ENCODE data around the gene FRY. TPM values are rescaled to one million over a fixed set of nuclear protein-coding genes. Genes with fewer than 3 reads are reported as not detected.

FRY gene
- total RNA-seq, 1 donor: 12.3 TPM

DNA sequence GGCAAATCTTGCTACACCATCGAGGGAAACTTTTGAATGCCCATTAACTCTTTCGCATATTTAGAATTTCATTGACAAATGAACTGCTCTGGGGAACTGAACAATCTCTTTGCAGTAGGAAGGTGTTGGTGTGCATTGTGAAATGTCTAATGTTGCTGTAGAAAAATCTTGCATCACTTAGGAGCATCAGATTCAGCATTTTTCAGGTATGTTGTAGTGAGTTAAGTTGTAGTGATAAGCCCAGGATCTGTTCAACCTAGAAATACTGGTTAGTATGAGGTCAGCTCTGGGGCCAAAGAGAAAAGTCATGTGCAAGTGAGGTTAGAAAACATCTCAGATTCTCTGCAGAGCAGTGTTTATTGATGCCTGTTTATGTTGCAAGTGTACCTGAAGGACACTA lies 4.1 kb downstream of the FRY start:
- no peak overlapping the region for H2AFZ ChIP-seq (ENCODE audit: low read length)
- no peak overlapping the region for H3K27ac ChIP-seq (ENCODE audit: low read depth, low read length)
- no peak overlapping the region for H3K4me3 ChIP-seq (ENCODE audit: insufficient read depth, low read length)
- H3K9me3 ChIP-seq (ENCODE audit: low read depth, low read length): no peaks in the 10 kb centered on the region
- TF ChIP-seq, protein P1, sequence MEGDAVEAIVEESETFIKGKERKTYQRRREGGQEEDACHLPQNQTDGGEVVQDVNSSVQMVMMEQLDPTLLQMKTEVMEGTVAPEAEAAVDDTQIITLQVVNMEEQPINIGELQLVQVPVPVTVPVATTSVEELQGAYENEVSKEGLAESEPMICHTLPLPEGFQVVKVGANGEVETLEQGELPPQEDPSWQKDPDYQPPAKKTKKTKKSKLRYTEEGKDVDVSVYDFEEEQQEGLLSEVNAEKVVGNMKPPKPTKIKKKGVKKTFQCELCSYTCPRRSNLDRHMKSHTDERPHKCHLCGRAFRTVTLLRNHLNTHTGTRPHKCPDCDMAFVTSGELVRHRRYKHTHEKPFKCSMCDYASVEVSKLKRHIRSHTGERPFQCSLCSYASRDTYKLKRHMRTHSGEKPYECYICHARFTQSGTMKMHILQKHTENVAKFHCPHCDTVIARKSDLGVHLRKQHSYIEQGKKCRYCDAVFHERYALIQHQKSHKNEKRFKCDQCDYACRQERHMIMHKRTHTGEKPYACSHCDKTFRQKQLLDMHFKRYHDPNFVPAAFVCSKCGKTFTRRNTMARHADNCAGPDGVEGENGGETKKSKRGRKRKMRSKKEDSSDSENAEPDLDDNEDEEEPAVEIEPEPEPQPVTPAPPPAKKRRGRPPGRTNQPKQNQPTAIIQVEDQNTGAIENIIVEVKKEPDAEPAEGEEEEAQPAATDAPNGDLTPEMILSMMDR (IDR thresholded peaks at IDR 0.05; ENCODE audit: extremely low read depth, low read depth, low read length): no peak
- DNase-seq (ENCODE audit: insufficient read length, low spot score, missing footprints): no peak
- H3K36me3 ChIP-seq (ENCODE audit: insufficient read depth, low read length): no peaks in the 10 kb centered on the region
- H3K27me3 ChIP-seq (ENCODE audit: insufficient read depth, low read length): no peaks in the 10 kb centered on the region
- no peaks in the 10 kb centered on the region for H4K20me1 ChIP-seq (ENCODE audit: insufficient read depth, low read length)
- peaks cover 5% of the 10 kb centered on the region for H3K4me1 ChIP-seq (ENCODE audit: insufficient read depth, low read length)
- no peak overlapping the region for H3K4me2 ChIP-seq (ENCODE audit: insufficient read depth, low read length)
- H3K79me2 ChIP-seq (ENCODE audit: insufficient read depth, low read length): peaks cover 22% of the 10 kb centered on the region

- H3K27me3 ChIP-seq (ENCODE audit: insufficient read depth, low read length): no peaks in the 10 kb centered on the region
- H3K27ac ChIP-seq (ENCODE audit: low read depth, low read length): no peak overlapping the region
- H3K9me3 ChIP-seq (ENCODE audit: low read depth, low read length): no peaks in the 10 kb centered on the region
- no peaks in the 10 kb centered on the region for H4K20me1 ChIP-seq (ENCODE audit: insufficient read depth, low read length)
- DNase-seq (ENCODE audit: insufficient read length, low spot score, missing footprints): no peak
- H3K36me3 ChIP-seq (ENCODE audit: insufficient read depth, low read length): no peaks in the 10 kb centered on the region
- H3K79me2 ChIP-seq (ENCODE audit: insufficient read depth, low read length): peaks cover 22% of the 10 kb centered on the region
- H3K4me1 ChIP-seq (ENCODE audit: insufficient read depth, low read length): peaks cover 2% of the 10 kb centered on the region
- H3K4me2 ChIP-seq (ENCODE audit: insufficient read depth, low read length): peak overlapping the region; percentile 25
- H3K4me3 ChIP-seq (ENCODE audit: insufficient read depth, low read length): no peak overlapping the region
- TF ChIP-seq, protein P1 (IDR thresholded peaks at IDR 0.05; ENCODE audit: extremely low read depth, low read depth, low read length): no peak
- no peak overlapping the region for H2AFZ ChIP-seq (ENCODE audit: low read length)
Observed at GRCh38 chr13:32036126-32036695, 4.6 kb downstream of the FRY start.

GRCh38 chr13:32036757-32037156 lies 5.2 kb downstream of the FRY start:
- no peaks in the 10 kb centered on the region for H3K9me3 ChIP-seq (ENCODE audit: low read depth, low read length)
- H3K4me3 ChIP-seq (ENCODE audit: insufficient read depth, low read length): no peak overlapping the region
- H3K36me3 ChIP-seq (ENCODE audit: insufficient read depth, low read length): no peaks in the 10 kb centered on the region
- no peak overlapping the region for H3K27ac ChIP-seq (ENCODE audit: low read depth, low read length)
- H3K4me2 ChIP-seq (ENCODE audit: insufficient read depth, low read length): peak overlapping the region; percentile 25
- TF ChIP-seq, protein P1 (IDR thresholded peaks at IDR 0.05; ENCODE audit: extremely low read depth, low read depth, low read length): no peak
- no peak for DNase-seq (ENCODE audit: insufficient read length, low spot score, missing footprints)
- peaks cover 2% of the 10 kb centered on the region for H3K4me1 ChIP-seq (ENCODE audit: insufficient read depth, low read length)
- no peak overlapping the region for H2AFZ ChIP-seq (ENCODE audit: low read length)
- H3K27me3 ChIP-seq (ENCODE audit: insufficient read depth, low read length): no peaks in the 10 kb centered on the region
- peaks cover 22% of the 10 kb centered on the region for H3K79me2 ChIP-seq (ENCODE audit: insufficient read depth, low read length)
- H4K20me1 ChIP-seq (ENCODE audit: insufficient read depth, low read length): no peaks in the 10 kb centered on the region

DNA sequence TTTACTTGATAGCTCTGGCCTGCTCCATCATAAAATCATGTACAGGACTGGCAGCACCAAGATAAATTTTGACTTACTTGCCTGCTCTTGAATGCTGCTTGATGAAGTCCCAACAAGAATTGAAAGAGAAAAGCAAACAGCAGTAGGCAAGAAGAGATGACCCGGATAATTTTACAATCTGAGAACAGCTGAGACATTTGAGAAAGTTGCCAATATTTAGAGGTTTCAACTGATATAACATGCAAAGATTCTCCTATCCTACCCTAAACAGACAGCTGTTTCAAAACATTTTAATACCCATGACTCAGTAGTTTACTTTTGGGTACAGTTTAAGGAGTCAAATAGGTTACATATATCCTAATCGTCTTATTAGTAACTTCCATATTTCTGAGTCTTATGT lies 5.9 kb downstream of the FRY start:
- H2AFZ ChIP-seq (ENCODE audit: low read length): no peak overlapping the region
- no peaks in the 10 kb centered on the region for H3K27me3 ChIP-seq (ENCODE audit: insufficient read depth, low read length)
- H3K4me2 ChIP-seq (ENCODE audit: insufficient read depth, low read length): no peak overlapping the region
- H3K9me3 ChIP-seq (ENCODE audit: low read depth, low read length): no peaks in the 10 kb centered on the region
- no peak overlapping the region for H3K4me3 ChIP-seq (ENCODE audit: insufficient read depth, low read length)
- H3K36me3 ChIP-seq (ENCODE audit: insufficient read depth, low read length): no peaks in the 10 kb centered on the region
- no peak overlapping the region for H3K27ac ChIP-seq (ENCODE audit: low read depth, low read length)
- H3K79me2 ChIP-seq (ENCODE audit: insufficient read depth, low read length): peaks cover 21% of the 10 kb centered on the region
- no peaks in the 10 kb centered on the region for H4K20me1 ChIP-seq (ENCODE audit: insufficient read depth, low read length)
- H3K4me1 ChIP-seq (ENCODE audit: insufficient read depth, low read length): peaks cover 2% of the 10 kb centered on the region
- TF ChIP-seq, protein P1 (IDR thresholded peaks at IDR 0.05; ENCODE audit: extremely low read depth, low read depth, low read length): no peak
- DNase-seq (ENCODE audit: insufficient read length, low spot score, missing footprints): no peak
